Measurements from ENCODE around the gene FUT9. TPM values are rescaled to one million over a fixed set of nuclear protein-coding genes. Genes with fewer than 3 reads are reported as not detected.

Gene FUT9
- total RNA-seq, 2 experiments from 2014 or later, result not detected

DNA sequence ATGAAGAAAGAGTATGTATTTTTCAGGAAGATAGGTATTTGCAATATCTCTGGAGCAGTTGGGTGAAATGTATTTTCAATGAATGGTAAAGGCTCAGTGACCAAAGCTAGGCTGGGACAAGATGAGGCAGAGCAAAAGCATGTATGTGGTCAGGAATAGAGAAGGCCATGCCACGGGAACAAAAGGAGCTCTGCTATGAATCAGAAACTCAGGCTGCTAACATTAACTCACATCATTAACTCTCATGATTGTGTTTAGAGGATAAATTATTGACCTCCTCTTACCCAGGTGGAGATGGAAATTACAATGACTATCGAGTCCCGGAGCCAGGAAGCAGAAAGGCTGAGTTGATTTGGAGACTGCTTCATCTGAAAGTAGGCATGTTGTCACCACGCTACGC is 220.2 kb downstream of the FUT9 start:
- Histone ChIP-seq H3K79me2 (ENCODE audit: insufficient read depth, low read depth, low read length) (no peaks in the 10 kb centered on the region), H3K4me2 (ENCODE audit: low read length) (no peak overlapping the region), H2AFZ (ENCODE audit: low read length) (no peak overlapping the region), H3K36me3 (ENCODE audit: insufficient read depth, low read length) (no peaks in the 10 kb centered on the region), H3K9me2 (ENCODE audit: insufficient read depth, low read length) (no peaks in the 10 kb centered on the region), H4K20me1 (ENCODE audit: insufficient read depth, low read length) (no peaks in the 10 kb centered on the region), H3K4me1 (ENCODE audit: insufficient read depth, low read length, poor library complexity, severe bottlenecking) (no peaks in the 10 kb centered on the region), H3K27ac (ENCODE audit: low read depth, low read length, poor library complexity, severe bottlenecking) (no peak overlapping the region), H3K4me3 (ENCODE audit: low read depth, low read length, poor library complexity, severe bottlenecking) (no peak overlapping the region), H3K9me3 (ENCODE audit: low read length) (no peaks in the 10 kb centered on the region)
- ChIA-PET POLR2A (interaction anchor here (0.7 to 1.4 kb wide), 3 partner anchors 14 to 964 kb away, joined by 3 read pairs; no protein-coding TSS in a partner anchor), CTCF (ENCODE audit: unreplicated experiment) (no interaction called here)
- DNase-seq (ENCODE audit: low spot score), result no peak
- TF ChIP-seq CTCF (conservative IDR thresholded peaks at IDR 0.05; ENCODE audit: low read length) (no peak), EZH2phosphoT487 (IDR thresholded peaks at IDR 0.05; ENCODE audit: borderline replicate concordance, low read depth, low read length) (no peak)
- intact Hi-C loops (cut with micrococcal nuclease; ENCODE audit: unreplicated experiment), result no loop called here
- no TSS peak for BruUV-seq (replicated peaks)

GRCh38 chr6:96236471-96236870 is 220.7 kb downstream of the FUT9 start:
- Histone ChIP-seq H3K4me3 (ENCODE audit: low read depth, low read length, poor library complexity, severe bottlenecking) (no peak overlapping the region), H4K20me1 (ENCODE audit: insufficient read depth, low read length) (no peaks in the 10 kb centered on the region), H3K79me2 (ENCODE audit: insufficient read depth, low read depth, low read length) (no peaks in the 10 kb centered on the region), H3K27ac (ENCODE audit: low read depth, low read length, poor library complexity, severe bottlenecking) (no peak overlapping the region), H3K9me2 (ENCODE audit: insufficient read depth, low read length) (no peaks in the 10 kb centered on the region), H2AFZ (ENCODE audit: low read length) (no peak overlapping the region), H3K36me3 (ENCODE audit: insufficient read depth, low read length) (no peaks in the 10 kb centered on the region), H3K4me1 (ENCODE audit: insufficient read depth, low read length, poor library complexity, severe bottlenecking) (no peaks in the 10 kb centered on the region), H3K4me2 (ENCODE audit: low read length) (no peak overlapping the region), H3K9me3 (ENCODE audit: low read length) (no peaks in the 10 kb centered on the region)
- no peak for DNase-seq (ENCODE audit: low spot score)
- no peak for TF ChIP-seq CTCF (conservative IDR thresholded peaks at IDR 0.05; ENCODE audit: low read length)
- TF ChIP-seq EZH2phosphoT487 (IDR thresholded peaks at IDR 0.05; ENCODE audit: borderline replicate concordance, low read depth, low read length), result no peak
- ChIA-PET POLR2A (interaction anchor here (0.7 kb wide), 2 partner anchors 111 to 964 kb away, joined by 3 read pairs; no protein-coding TSS in a partner anchor), CTCF (ENCODE audit: unreplicated experiment) (no interaction called here)
- intact Hi-C loops (cut with micrococcal nuclease; ENCODE audit: unreplicated experiment), result no loop called here
- BruUV-seq (replicated peaks), result no TSS peak

- no peak for DNase-seq (ENCODE audit: low spot score)
- no peaks in the 10 kb centered on the region for H3K36me3 ChIP-seq (ENCODE audit: insufficient read depth, low read length)
- no TSS peak for BruUV-seq (replicated peaks)
- no peaks in the 10 kb centered on the region for H3K9me3 ChIP-seq (ENCODE audit: low read length)
- H3K4me2 ChIP-seq (ENCODE audit: low read length), result no peak overlapping the region
- POLR2A ChIA-PET, result no interaction called here
- H3K4me1 ChIP-seq (ENCODE audit: insufficient read depth, low read length, poor library complexity, severe bottlenecking), result no peaks in the 10 kb centered on the region
- H3K27ac ChIP-seq (ENCODE audit: low read depth, low read length, poor library complexity, severe bottlenecking), result no peak overlapping the region
- no peaks in the 10 kb centered on the region for H3K9me2 ChIP-seq (ENCODE audit: insufficient read depth, low read length)
- H2AFZ ChIP-seq (ENCODE audit: low read length), result no peak overlapping the region
- CTCF ChIA-PET (ENCODE audit: unreplicated experiment), result no interaction called here
- no peak overlapping the region for H3K4me3 ChIP-seq (ENCODE audit: low read depth, low read length, poor library complexity, severe bottlenecking)
- no peaks in the 10 kb centered on the region for H3K79me2 ChIP-seq (ENCODE audit: insufficient read depth, low read depth, low read length)
- H4K20me1 ChIP-seq (ENCODE audit: insufficient read depth, low read length), result no peaks in the 10 kb centered on the region
- intact Hi-C loops (cut with micrococcal nuclease; ENCODE audit: unreplicated experiment), result no loop called here
- no peak for TF ChIP-seq CTCF (conservative IDR thresholded peaks at IDR 0.05; ENCODE audit: low read length)
- TF ChIP-seq EZH2phosphoT487 (IDR thresholded peaks at IDR 0.05; ENCODE audit: borderline replicate concordance, low read depth, low read length), result no peak
Observed at GRCh38 chr6:96237638-96238347, 222.0 kb downstream of the FUT9 start.
